Activated effector memory CD4-positive, alpha-beta T cell treated with Interleukin-2 at 50 U/mL for 16 hours (primary cell): ENCODE data around the gene PPP1R12B.
"Not testable (repeated sequence)": the region's sequence is repeated elsewhere in the genome, so short reads cannot be mapped to it uniquely, and the experiment has no call there.

ENCODE experiments used
- DNase-seq: peaks from one replicate; pipeline ENCODE4 v3.0.0-alpha.2; 2020

The PPP1R12B gene

DNA sequence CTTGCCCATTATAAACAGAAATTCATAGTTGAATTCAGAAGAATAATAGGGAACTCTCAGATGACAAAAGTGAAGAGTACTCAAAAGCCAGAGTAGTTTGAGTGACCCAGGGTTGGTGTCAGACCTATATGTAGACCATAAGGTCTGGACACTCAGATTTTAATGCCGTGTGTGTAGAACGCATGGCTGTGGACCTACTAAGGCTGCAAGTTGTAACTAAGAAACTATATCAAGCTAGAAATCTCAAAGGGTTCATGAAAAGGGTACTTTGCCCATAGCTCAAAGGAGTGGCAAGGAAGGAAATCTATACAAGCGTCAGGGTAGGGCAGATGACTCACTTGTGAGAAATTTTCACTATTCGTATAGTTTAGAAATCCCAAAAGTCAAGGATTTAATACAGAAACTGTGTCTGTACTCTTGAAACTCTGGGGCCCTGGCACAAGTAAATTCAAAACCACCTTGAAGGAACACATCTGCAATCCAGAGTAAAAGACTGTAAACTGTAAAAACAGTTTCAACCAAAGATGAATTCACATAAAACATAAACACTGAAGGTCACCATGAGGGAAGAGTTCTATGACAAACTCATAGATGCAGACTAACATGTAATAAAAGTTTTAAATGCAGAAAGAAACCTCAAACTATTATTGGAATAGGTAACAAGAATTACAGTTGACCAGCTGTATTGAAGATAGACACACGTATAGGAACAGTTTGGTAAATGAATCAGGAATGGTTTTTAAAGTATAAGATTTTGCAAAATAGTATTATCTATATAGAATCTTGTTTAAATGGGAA lies 108.1 kb downstream of the PPP1R12B start:
- DNase-seq = not testable (repeated sequence)

GRCh38 chr1:202458651-202459050 lies 110.2 kb downstream of the PPP1R12B start:
- DNase-seq = not testable (repeated sequence)

DNA sequence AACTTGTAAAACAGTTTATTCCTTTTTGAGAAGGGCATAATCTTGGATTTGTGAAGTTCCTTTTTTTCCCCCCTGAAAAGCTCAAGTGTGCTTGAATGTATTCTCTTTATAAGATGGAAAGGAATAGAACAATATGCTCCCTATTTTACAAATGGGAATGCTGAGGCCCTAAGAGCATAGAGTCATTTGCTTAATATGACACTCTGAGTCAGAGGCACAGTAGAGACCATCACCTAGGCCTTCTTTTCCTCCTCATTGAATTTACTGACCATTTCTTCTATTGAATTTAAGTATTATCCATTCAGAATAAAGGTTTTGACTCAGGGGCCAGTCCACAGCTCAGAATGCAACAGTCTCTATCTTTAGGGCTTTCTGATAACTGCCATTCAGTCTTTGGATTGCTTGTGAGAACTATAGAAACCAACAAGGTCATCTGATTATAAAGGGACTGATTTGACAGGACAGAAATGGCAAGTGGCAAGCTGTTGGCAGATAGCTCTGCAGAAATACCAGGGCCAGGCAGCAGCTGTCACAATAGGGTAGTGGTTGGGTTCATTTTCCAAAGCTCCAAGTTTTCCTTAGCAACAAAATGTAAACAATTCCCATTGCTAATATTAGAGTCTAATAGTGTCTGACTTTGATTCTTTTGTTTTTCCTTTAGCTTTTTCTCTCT lies 111.1 kb downstream of the PPP1R12B start:
- not testable (repeated sequence) for DNase-seq

GRCh38 chr1:202460143-202460495 lies 111.6 kb downstream of the PPP1R12B start:
- DNase-seq = not testable (repeated sequence)

DNA sequence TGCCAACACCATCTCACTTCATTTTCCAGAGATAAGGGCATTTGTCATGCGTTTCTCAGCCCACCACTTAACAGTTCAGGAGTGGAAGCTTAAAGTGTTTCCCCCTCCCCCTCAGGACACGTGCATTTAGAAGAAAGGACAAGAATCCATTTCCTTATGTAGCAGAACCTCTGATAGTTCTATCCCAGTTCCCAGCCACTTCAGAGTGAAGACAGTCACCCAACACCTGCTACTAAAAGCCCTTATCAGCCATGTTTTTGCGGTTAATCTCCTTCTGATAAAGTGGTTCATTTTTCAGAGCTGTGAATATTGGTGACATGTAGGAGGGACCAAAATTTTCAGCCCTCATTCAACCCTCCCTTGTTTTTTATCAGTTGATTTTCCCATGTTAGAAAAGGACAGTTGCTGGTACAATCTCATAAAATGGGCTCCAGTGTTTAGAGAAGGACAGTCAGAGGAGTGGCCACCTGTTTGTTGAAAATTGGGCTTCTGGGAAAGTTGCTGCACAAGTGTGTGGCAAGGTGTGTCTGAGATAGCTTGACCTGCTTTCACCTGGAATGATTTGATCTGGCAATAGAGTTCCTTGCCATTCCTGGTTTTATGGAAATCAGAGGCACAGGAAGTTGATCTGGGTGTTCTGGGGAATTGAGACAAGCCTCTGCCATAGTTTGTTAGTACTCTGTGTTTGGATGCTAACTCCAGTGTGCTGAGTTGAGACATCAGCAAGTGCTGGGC lies 114.0 kb downstream of the PPP1R12B start:
- DNase-seq = no peak

GRCh38 chr1:202464153-202464742 lies 115.7 kb downstream of the PPP1R12B start:
- not testable (repeated sequence) for DNase-seq

- not testable (repeated sequence) for DNase-seq
Measured at GRCh38 chr1:202465644-202466270, 117.3 kb downstream of the PPP1R12B start.

DNA sequence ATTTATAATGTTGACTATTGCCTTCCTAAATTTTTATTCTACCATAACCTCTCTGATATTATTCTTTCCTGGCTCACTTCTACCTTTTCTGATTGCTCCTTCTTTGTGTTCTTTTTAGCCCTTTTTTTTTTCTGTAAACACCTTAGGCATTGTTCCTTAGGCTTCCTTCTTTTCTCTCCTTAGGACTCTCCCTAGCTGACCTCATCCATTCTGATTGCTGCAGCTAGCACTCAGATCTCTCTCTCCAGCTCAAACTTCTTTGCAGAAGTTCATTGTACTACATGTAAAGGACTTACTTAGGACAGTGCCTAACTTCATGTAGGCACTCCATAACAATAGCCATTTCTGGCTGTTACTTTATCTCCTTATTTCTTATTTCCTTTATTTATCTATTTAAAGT lies 117.8 kb downstream of the PPP1R12B start:
- not testable (repeated sequence) for DNase-seq

DNA sequence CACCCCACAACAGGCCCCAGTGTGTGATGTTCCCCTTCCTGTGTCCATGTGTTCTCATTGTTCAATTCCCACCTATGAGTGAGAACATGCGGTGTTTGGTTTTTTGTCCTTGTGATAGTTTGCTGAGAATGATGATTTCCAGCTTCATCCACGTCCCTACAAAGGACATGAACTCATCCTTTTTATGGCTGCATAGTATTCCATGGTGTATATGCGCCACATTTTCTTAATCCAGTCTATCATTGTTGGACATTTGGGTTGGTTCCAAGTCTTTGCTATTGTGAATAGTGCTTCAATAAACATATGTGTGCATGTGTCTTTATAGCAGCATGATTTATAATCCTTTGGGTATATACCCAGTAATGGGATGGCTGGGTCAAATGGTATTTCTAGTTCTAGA lies 118.9 kb downstream of the PPP1R12B start:
- DNase-seq = not testable (repeated sequence)

DNA sequence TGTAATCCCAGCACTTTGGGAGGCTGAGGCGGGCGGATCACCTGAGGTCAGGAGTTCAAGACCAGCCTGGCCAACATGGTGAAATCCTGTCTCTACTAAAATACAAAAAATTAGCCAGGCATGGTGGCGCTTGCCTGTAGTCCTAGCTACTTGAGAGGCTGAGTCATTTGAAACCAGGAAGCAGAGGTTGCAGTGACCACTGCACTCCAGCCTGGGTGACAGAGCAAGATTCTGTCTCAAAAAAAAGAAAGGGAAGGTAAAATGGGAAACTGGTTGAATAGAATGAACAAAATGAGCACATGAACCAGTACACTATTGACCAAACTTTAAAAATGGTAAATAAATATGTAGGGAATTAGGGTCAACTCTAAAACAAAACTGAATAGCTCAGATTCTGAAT lies 120.2 kb downstream of the PPP1R12B start:
- DNase-seq = not testable (repeated sequence)

DNA sequence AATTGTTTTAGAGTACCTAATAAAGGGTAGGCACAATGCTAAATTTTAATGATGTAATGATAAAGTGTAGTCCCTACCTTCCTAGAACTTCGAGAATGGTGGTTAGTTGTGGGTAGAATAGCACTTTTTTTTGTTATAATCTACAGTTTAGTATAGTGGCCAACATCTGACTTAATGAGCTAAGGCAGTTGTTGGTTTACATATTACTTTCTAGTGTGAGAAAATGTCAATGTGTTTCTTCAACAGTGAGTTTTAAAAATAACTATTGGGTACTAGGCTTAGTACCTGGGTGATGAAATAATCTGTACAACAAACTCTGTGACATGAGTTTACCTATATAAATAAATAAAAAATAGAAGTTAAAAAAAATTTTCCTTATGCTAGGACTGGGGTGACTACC lies 120.6 kb downstream of the PPP1R12B start:
- not testable (repeated sequence) for DNase-seq

DNA sequence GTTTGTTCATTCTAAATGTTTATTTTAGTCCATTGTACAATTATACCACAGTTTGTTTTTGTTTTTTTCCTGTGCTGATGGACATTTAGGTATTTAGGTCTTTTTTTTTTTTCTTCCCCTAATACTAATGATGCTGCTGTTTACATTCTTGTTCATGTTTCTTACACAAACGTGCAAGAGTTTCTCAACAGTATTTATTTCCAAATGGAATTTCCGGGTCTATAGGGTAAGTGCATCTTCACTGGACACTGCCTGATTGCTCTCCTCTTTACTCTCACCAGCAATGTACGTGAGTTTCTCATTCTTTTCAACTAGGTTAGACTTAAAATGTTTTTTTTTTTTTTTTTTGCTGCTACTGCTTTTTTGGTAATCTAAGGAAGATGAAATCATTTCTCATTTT lies 122.7 kb downstream of the PPP1R12B start:
- no peak for DNase-seq

GRCh38 chr1:202472347-202473124 lies 124.0 kb downstream of the PPP1R12B start:
- not testable (repeated sequence) for DNase-seq

GRCh38 chr1:202473266-202474045 lies 125.0 kb downstream of the PPP1R12B start:
- not testable (repeated sequence) for DNase-seq

GRCh38 chr1:202479661-202480060 lies 131.2 kb downstream of the PPP1R12B start:
- not testable (repeated sequence) for DNase-seq

- DNase-seq = not testable (repeated sequence)
Measured at GRCh38 chr1:202480640-202481039, 132.1 kb downstream of the PPP1R12B start.

DNA sequence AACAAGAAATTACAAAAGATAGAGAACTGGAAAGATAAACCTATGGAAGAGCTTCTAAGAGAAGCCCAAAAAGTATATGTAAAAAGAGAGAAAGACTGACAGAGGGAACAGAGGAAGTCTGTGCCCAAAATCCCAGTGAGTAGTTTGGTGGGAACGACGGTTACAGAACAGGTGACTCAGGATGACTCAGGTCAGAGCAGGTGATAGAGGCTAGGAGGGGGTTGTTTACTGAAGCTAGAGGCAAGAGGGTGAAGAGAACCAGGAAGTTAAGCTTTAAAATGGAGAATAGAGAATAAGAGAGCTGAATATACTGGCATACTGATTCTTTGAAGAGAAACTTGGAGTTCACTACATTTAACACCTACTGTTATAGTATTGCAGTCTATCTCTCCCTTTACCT lies 134.9 kb downstream of the PPP1R12B start:
- DNase-seq = not testable (repeated sequence)

DNA sequence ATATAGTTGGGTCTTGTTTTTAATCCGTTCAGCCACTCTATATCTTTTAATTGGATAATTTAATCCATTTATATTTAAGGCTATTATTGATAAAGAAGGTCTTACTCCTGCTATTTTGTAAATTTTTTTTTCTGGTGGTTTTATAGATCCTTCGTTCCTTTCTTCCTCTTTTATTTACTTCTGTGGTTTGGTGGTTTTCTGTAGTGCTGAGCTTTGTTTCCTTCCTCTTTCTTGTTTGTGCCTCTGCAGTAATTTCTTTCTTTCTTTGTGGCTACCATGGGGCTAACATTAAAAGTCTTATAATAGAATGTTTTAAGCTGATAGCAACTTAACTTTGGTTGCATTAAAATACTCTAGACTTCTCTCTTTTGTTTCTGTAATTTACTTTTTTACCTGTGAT lies 135.5 kb downstream of the PPP1R12B start:
- DNase-seq = not testable (repeated sequence)

GRCh38 chr1:202484820-202485219 lies 136.3 kb downstream of the PPP1R12B start:
- DNase-seq = not testable (repeated sequence)

GRCh38 chr1:202488178-202488649 lies 139.7 kb downstream of the PPP1R12B start:
- not testable (repeated sequence) for DNase-seq

DNA sequence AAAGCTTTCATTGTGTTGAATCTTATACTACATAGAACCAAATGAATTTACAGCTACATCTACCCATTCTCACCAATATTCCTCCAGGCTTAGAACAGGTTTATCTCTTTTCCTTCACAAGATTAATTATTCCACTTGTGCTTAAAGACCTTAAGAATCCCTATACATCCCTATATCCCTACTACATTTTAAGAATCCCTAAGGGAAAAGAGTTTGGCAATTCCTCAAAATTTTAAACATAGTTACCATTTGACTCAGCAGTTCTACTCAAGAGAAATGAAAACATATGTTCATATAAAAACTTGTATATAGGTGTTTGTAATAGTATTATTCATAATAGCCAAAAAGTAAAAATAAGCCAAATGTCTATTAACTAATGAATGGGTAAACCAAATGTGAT lies 140.6 kb downstream of the PPP1R12B start:
- DNase-seq = not testable (repeated sequence)
